ENCODE data around the gene ADGRG3. TPM values are rescaled to one million over a fixed set of nuclear protein-coding genes. Genes with fewer than 3 reads are reported as not detected.

ADGRG3 gene
- total and polyA plus RNA-seq, 2 of the 13 experiments (the other 11 are each of a cell fraction or from before 2014, with no cell fraction given): 2.7 to 11.8 TPM

GRCh38 chr16:57667526-57668262, 412 bp upstream of the ADGRG3 start (continued):
- TF ChIP-seq ZHX1 (CRISPR knock-in tag; IDR thresholded peaks at IDR 0.05; ENCODE audit: low read depth) (peak; percentile 98), ZNF777 (CRISPR knock-in tag; IDR thresholded peaks at IDR 0.05) (no peak), SMAD1 (CRISPR knock-in tag; IDR thresholded peaks at IDR 0.05; ENCODE audit: borderline replicate concordance, low read depth) (no peak; the same call in 1 of the 2 replicates), HMG20A (CRISPR knock-in tag; IDR thresholded peaks at IDR 0.05; ENCODE audit: borderline replicate concordance) (peak; percentile 67; the same call in 1 of the 2 replicates), CCDC6 (CRISPR knock-in tag; IDR thresholded peaks at IDR 0.05) (peak; percentile 97; the same call in 1 of the 2 replicates), POLR2A (IDR thresholded peaks at IDR 0.05; ENCODE audit: insufficient read depth in 1 of 2, low read depth in 2 of 2, low read length in 2 of 2) (peak; percentile 75 to 77), ZNF792 (CRISPR knock-in tag; IDR thresholded peaks at IDR 0.05) (peak; percentile 37), TAF15 (IDR thresholded peaks at IDR 0.05; ENCODE audit: low read depth, low read length, poor library complexity, severe bottlenecking) (no peak), ZNF607 (CRISPR knock-in tag; IDR thresholded peaks at IDR 0.05; ENCODE audit: borderline replicate concordance) (no peak), ZC3H13 (CRISPR knock-in tag; IDR thresholded peaks at IDR 0.05) (peak; percentile 79; the same call in 1 of the 2 replicates), TFDP2 (CRISPR knock-in tag; IDR thresholded peaks at IDR 0.05) (peak; percentile 45; the same call in 1 of the 2 replicates), PBX2 (CRISPR knock-in tag; IDR thresholded peaks at IDR 0.05) (peak; percentile 68), DMAP1 (CRISPR knock-in tag; IDR thresholded peaks at IDR 0.05) (no peak), NFKBIZ (CRISPR knock-in tag; IDR thresholded peaks at IDR 0.05) (peak; percentile 84; the same call in 1 of the 2 replicates), ZBTB8A (CRISPR knock-in tag; IDR thresholded peaks at IDR 0.05; ENCODE audit: borderline replicate concordance, low read depth) (peak; percentile 56; the same call in 1 of the 2 replicates), ZNF782 (CRISPR knock-in tag; IDR thresholded peaks at IDR 0.05; ENCODE audit: borderline replicate concordance) (peak; percentile 97; the same call in 1 of the 2 replicates), ZSCAN31 (CRISPR knock-in tag; IDR thresholded peaks at IDR 0.05; ENCODE audit: low read depth) (no peak), THAP8 (CRISPR knock-in tag; IDR thresholded peaks at IDR 0.05; ENCODE audit: borderline replicate concordance) (no peak), GABPB1 (CRISPR knock-in tag; IDR thresholded peaks at IDR 0.05) (peak; percentile 89), IKZF1 (IDR thresholded peaks at IDR 0.05) (no peak), PTBP1 (IDR thresholded peaks at IDR 0.05; ENCODE audit: low read depth, low read length, poor library complexity, severe bottlenecking) (no peak), HCFC1 (IDR thresholded peaks at IDR 0.05; ENCODE audit: low read depth, low read length) (no peak), ZNF235 (CRISPR knock-in tag; IDR thresholded peaks at IDR 0.05; ENCODE audit: borderline replicate concordance) (peak; percentile 70; the same call in 1 of the 2 replicates), XBP1 (CRISPR knock-in tag; IDR thresholded peaks at IDR 0.05) (no peak; the same call in 1 of the 2 replicates), RBM39 (IDR thresholded peaks at IDR 0.05; ENCODE audit: low read depth, low read length, poor library complexity, severe bottlenecking) (no peak)

All from HepG2 (cell line).